HCT116 (cell line): ENCODE measurements around the gene KLHL5. TPM values are rescaled to one million over a fixed set of nuclear protein-coding genes. Genes with fewer than 3 reads are reported as not detected.
A peak's percentile ranks its signal among the peaks of the same experiment; 100 is the strongest.

ENCODE experiments used
- ATAC-seq: fragments of 200-7000 bp; cut with Tn5 transposase; 2 replicates; pipeline ENCODE4 v1.9.1; 2020; ENCODE audit warnings: mild to moderate bottlenecking, moderate library complexity
- BruUV-seq: library from RNA; stranded (reverse); fragments of 400-500 nt; replicated peaks from 2 replicates; lab custom pipeline; 2021; lab: Mats Ljungman, UMichigan
- CTCF ChIA-PET: fragments of 300-600 bp; sonication (Branson Sonifier 250); formaldehyde crosslinking; loops from one replicate; lab custom pipeline; 2021; ENCODE audit warnings: antibody characterized with exemption; lab: Charles Lee
- POLR2A ChIA-PET: fragments of 300-600, 350-600 bp; sonication (Branson Sonifier 250); formaldehyde crosslinking; loops from one replicate; lab custom pipeline; 2021; ENCODE audit warnings: antibody characterized with exemption; lab: Charles Lee
- RAD21 ChIA-PET, 2 experiments: fragments of 300-600 bp; sonication (Branson Sonifier 250); formaldehyde crosslinking; loops; one replicate each; lab custom pipeline; 2023; ENCODE audit warnings: low total read pairs in 2 of 2; ENCODE audit not compliant: uncharacterized antibody in 2 of 2, unreplicated experiment in 2 of 2, low non-redundant PET in 1 of 2; lab: Charles Lee
- DNase-seq: peaks from one replicate; pipeline ENCODE4 v3.0.0-alpha.2; 2010; ENCODE audit warnings: low read depth, low spot score
- H2AFZ ChIP-seq: fragments of 200-600 bp; shearing (Covaris generic), sonication (generic); 2 replicates; pipeline ENCODE4 v1.6.1; 2017; ENCODE audit warnings: low read depth, mixed run types, mixed read lengths, antibody characterized with exemption, low read length; ENCODE audit not compliant: poor library complexity, severe bottlenecking
- H3K27ac ChIP-seq: 2 replicates; pipeline ENCODE4 v1.5.1; 2012; ENCODE audit warnings: low read depth, low read length
- H3K27me3 ChIP-seq: fragments of 200-600 bp; sonication (generic); 2 replicates; pipeline ENCODE4 v1.6.1; 2016; ENCODE audit warnings: mixed run types, low read length, mixed read lengths; ENCODE audit not compliant: insufficient read depth
- H3K36me3 ChIP-seq, 2 experiments: fragments of 200-500 bp in 1 of 2; fragments of 200-600 bp in 1 of 2; sonication (Bioruptor generic) in 1 of 2; sonication (generic) in 1 of 2; 2 replicates each; pipeline versions ENCODE4 v1.5.1 to v1.6.1; 2014 to 2016; ENCODE audit warnings: low read length in 2 of 2, inconsistent platforms in 1 of 2, mixed read lengths in 1 of 2, mixed run types in 1 of 2; ENCODE audit not compliant: insufficient read depth in 2 of 2, control insufficient read depth in 1 of 2
- H3K4me1 ChIP-seq, 2 experiments: fragments of 200-600 bp in 1 of 2; sonication (generic) in 1 of 2; 2 replicates each; pipeline versions ENCODE4 v1.5.1 to v1.6.1; 2012 to 2017; ENCODE audit warnings: low read length in 2 of 2, inconsistent platforms in 1 of 2, mild to moderate bottlenecking in 1 of 2, mixed read lengths in 1 of 2, mixed run types in 1 of 2, moderate library complexity in 1 of 2; ENCODE audit not compliant: insufficient read depth in 2 of 2, control insufficient read depth in 1 of 2
- H3K4me2 ChIP-seq: fragments of 200-600 bp; sonication (generic); 2 replicates; pipeline ENCODE4 v1.6.1; 2017; ENCODE audit warnings: mixed run types, low read length, mixed read lengths
- H3K4me3 ChIP-seq, 2 experiments: fragments of 200-600 bp in 1 of 2; sonication (generic) in 1 of 2; replicated peaks in 1 of 2; 2 replicates each; pipeline ENCODE4 v1.5.1; 2011 to 2016; ENCODE audit warnings: low read length in 2 of 2, control low read depth in 1 of 2, low read depth in 1 of 2, mild to moderate bottlenecking in 1 of 2, mixed read lengths in 1 of 2, mixed run types in 1 of 2
- H3K79me2 ChIP-seq: fragments of 200-600 bp; sonication (generic); 2 replicates; pipeline ENCODE4 v1.6.1; 2017; ENCODE audit warnings: mild to moderate bottlenecking, mixed run types, low read length, moderate library complexity, mixed read lengths; ENCODE audit not compliant: insufficient read depth
- H3K9ac ChIP-seq: fragments of 200-600 bp; sonication (generic); 2 replicates; pipeline ENCODE4 v1.6.1; 2016; ENCODE audit warnings: low read length, mixed read lengths
- H3K9me2 ChIP-seq: fragments of 200-600 bp; sonication (generic), shearing (Covaris generic); 2 replicates; pipeline ENCODE4 v1.6.1; 2017; ENCODE audit warnings: mixed run types, mild to moderate bottlenecking, moderate library complexity; ENCODE audit not compliant: insufficient read depth
- H3K9me3 ChIP-seq, 2 experiments: fragments of 200-500 bp in 1 of 2; fragments of 200-600 bp in 1 of 2; sonication (Bioruptor generic) in 1 of 2; sonication (generic) in 1 of 2; 2 replicates each; pipeline ENCODE4 v1.6.1; 2014 to 2017; ENCODE audit warnings: low read length in 2 of 2, mixed read lengths in 2 of 2, inconsistent platforms in 1 of 2, low read depth in 1 of 2, mild to moderate bottlenecking in 1 of 2, mixed run types in 1 of 2, moderate library complexity in 1 of 2; ENCODE audit not compliant: control insufficient read depth in 1 of 2, insufficient read depth in 1 of 2
- H4K20me1 ChIP-seq: fragments of 200-600 bp; sonication (generic), shearing (Covaris generic); 2 replicates; pipeline ENCODE4 v1.6.1; 2017; ENCODE audit warnings: mixed run types, mild to moderate bottlenecking, moderate library complexity; ENCODE audit not compliant: insufficient read depth
- CBX3 ChIP-seq: IDR thresholded peaks from 2 replicates; pipeline ENCODE4 v1.6.1; 2012; ENCODE audit warnings: low read depth
- EGR1 ChIP-seq: IDR thresholded peaks from 2 replicates; pipeline ENCODE4 v1.6.1; 2012; ENCODE audit warnings: low read depth
- FOSL1 ChIP-seq: IDR thresholded peaks from 2 replicates; pipeline ENCODE4 v1.6.1; 2012; ENCODE audit warnings: low read depth
- JUND ChIP-seq: IDR thresholded peaks from 2 replicates; pipeline ENCODE4 v1.6.1; 2012
- MAX ChIP-seq: IDR thresholded peaks from 2 replicates; pipeline ENCODE4 v1.6.1; 2012
- POLR2A ChIP-seq: IDR thresholded peaks from 2 replicates; pipeline ENCODE4 v1.7.0; 2011; ENCODE audit warnings: borderline replicate concordance; ENCODE audit not compliant: insufficient read depth, insufficient read length; ENCODE audit errors: extremely low read depth
- POLR2AphosphoS5 ChIP-seq: IDR thresholded peaks from 2 replicates; pipeline ENCODE4 v1.6.1; 2011; ENCODE audit warnings: mild to moderate bottlenecking, low read depth, low read length, moderate library complexity
- SP1 ChIP-seq: IDR thresholded peaks from 2 replicates; pipeline ENCODE4 v1.6.1; 2012; ENCODE audit warnings: low read depth
- SRF ChIP-seq: IDR thresholded peaks from 2 replicates; pipeline ENCODE4 v1.6.1; 2012; ENCODE audit warnings: low read depth
- YY1 ChIP-seq: IDR thresholded peaks from 2 replicates; pipeline ENCODE4 v1.6.1; 2011; ENCODE audit warnings: low read length, low read depth, moderate library complexity, mild to moderate bottlenecking; ENCODE audit not compliant: insufficient replicate concordance; ENCODE audit errors: extremely low read depth
- ZBTB33 ChIP-seq: IDR thresholded peaks from 2 replicates; pipeline ENCODE4 v1.6.1; 2011; ENCODE audit warnings: mild to moderate bottlenecking, low read length, moderate library complexity; ENCODE audit not compliant: insufficient replicate concordance; ENCODE audit errors: extremely low read depth
- ZFX ChIP-seq: fragments of 450-650 bp; IDR thresholded peaks from 2 replicates; pipeline ENCODE4 v1.6.1; 2017
- ZNF274 ChIP-seq: fragments of 200-500 bp; sonication (Bioruptor generic); IDR thresholded peaks from 2 replicates; pipeline ENCODE4 v1.6.1; 2014; ENCODE audit warnings: mild to moderate bottlenecking, low read depth, low read length, inconsistent platforms
- intact Hi-C: fragments of 100-400 bp; cut with micrococcal nuclease; formaldehyde crosslinking; loops from 2 replicates; pipeline ENCODE4 v1.10.0; 2022
- total RNA-seq: library from RNA; stranded (reverse); gene quantifications from one replicate; pipeline ENCODE4 v1.2.1, GENCODE V29; 2021; ENCODE audit not compliant: unreplicated experiment
- TF ChIP-seq, protein P1 (sequence below), 3 experiments: fragments of 200-600 bp in 1 of 3; sonication (generic) in 1 of 3; IDR thresholded peaks in 2 of 3; conservative IDR thresholded peaks in 1 of 3; 2 replicates each; pipeline ENCODE4 v1.5.1; 2012 to 2017; ENCODE audit warnings: low read depth in 2 of 3, low read length in 2 of 3, antibody characterized with exemption in 1 of 3, borderline replicate concordance in 1 of 3, control low read depth in 1 of 3, mild to moderate bottlenecking in 1 of 3, mixed read lengths in 1 of 3, mixed run types in 1 of 3, moderate library complexity in 1 of 3; ENCODE audit not compliant: insufficient read depth in 1 of 3

The KLHL5 gene
- total RNA-seq, 1 experiment from 2014 or later = 20.8 TPM

DNA sequence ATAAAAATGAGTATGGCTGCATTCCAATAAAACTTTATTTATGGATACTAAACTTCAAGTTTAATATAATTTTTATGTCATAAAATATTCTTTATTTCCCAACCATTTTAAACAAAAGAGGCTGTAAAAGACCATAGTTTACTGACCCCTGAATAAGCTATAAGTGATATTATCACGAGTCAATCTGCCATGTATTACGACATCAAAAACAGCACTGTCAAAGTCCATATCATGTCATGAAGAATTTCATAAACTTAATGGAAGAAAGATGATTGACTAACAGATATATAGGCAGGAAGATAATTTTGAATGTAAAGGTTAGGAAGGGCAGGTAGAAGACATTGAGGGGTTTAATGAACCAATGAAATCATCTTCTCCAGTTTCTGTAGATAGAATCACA lies 48.0 kb upstream of the KLHL5 start:
- POLR2A ChIA-PET = interaction anchor here (0.7 kb wide), 1 partner anchor 21 kb away, joined by 3 read pairs; no protein-coding TSS in a partner anchor
- BruUV-seq = no TSS peak
- TF ChIP-seq, protein P1, sequence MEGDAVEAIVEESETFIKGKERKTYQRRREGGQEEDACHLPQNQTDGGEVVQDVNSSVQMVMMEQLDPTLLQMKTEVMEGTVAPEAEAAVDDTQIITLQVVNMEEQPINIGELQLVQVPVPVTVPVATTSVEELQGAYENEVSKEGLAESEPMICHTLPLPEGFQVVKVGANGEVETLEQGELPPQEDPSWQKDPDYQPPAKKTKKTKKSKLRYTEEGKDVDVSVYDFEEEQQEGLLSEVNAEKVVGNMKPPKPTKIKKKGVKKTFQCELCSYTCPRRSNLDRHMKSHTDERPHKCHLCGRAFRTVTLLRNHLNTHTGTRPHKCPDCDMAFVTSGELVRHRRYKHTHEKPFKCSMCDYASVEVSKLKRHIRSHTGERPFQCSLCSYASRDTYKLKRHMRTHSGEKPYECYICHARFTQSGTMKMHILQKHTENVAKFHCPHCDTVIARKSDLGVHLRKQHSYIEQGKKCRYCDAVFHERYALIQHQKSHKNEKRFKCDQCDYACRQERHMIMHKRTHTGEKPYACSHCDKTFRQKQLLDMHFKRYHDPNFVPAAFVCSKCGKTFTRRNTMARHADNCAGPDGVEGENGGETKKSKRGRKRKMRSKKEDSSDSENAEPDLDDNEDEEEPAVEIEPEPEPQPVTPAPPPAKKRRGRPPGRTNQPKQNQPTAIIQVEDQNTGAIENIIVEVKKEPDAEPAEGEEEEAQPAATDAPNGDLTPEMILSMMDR (IDR thresholded peaks at IDR 0.05 in 2 of 3, conservative IDR thresholded peaks at IDR 0.05 in 1 of 3; ENCODE audit: borderline replicate concordance in 1 of 3, insufficient read depth in 1 of 3, low read depth in 2 of 3, low read length in 2 of 3) = no peak
- TF ChIP-seq MAX (no peak), CBX3 (no peak), FOSL1 (no peak), SP1 (no peak), ZFX (no peak), SRF (no peak), JUND (no peak), YY1 (no peak), POLR2A (no peak)

GRCh38 chr4:39020130-39020529 lies 41.9 kb upstream of the KLHL5 start:
- no peak overlapping the region for H3K4me3 ChIP-seq
- H3K9ac ChIP-seq = no peak overlapping the region
- H3K4me2 ChIP-seq = no peak overlapping the region
- POLR2A ChIA-PET = no interaction called here
- intact Hi-C loops = no loop called here
- no peak for DNase-seq
- no peaks in the 10 kb centered on the region for H3K4me1 ChIP-seq
- H3K36me3 ChIP-seq = no peaks in the 10 kb centered on the region
- no peaks in the 10 kb centered on the region for H3K9me3 ChIP-seq
- TF ChIP-seq ZFX (no peak), MAX (no peak), ZBTB33 (no peak), YY1 (no peak), POLR2A (no peak), SRF (no peak), POLR2AphosphoS5 (no peak), ZNF274 (no peak), EGR1 (no peak)
- H3K27ac ChIP-seq = no peak overlapping the region
- CTCF ChIA-PET = no interaction called here
- ATAC-seq = no peak
- no peak overlapping the region for H2AFZ ChIP-seq
- RAD21 ChIA-PET = no interaction called here
- BruUV-seq = no TSS peak
- no peaks in the 10 kb centered on the region for H3K27me3 ChIP-seq
- H4K20me1 ChIP-seq = no peaks in the 10 kb centered on the region
- H3K79me2 ChIP-seq = no peaks in the 10 kb centered on the region
- H3K9me2 ChIP-seq = no peaks in the 10 kb centered on the region

More for the DNA sequence above, 48.0 kb upstream of the KLHL5 start:
- Histone ChIP-seq H3K9me3 (no peaks in the 10 kb centered on the region), H3K9me2 (no peaks in the 10 kb centered on the region), H3K27ac (no peak overlapping the region), H2AFZ (peak overlapping the region; percentile 5), H3K36me3 (no peaks in the 10 kb centered on the region), H3K9ac (no peak overlapping the region), H3K4me3 (no peak overlapping the region), H3K79me2 (no peaks in the 10 kb centered on the region), H4K20me1 (no peaks in the 10 kb centered on the region), H3K4me1 (no peaks in the 10 kb centered on the region), H3K27me3 (no peaks in the 10 kb centered on the region), H3K4me2 (no peak overlapping the region)
- CTCF ChIA-PET = no interaction called here
- DNase-seq (no peak), ATAC-seq (no peak)
- RAD21 ChIA-PET = no interaction called here
- intact Hi-C loops = no loop called here
